Fibroblast of the aortic adventitia (primary cell): ENCODE measurements around the gene ABCC3. TPM values are rescaled to one million over a fixed set of nuclear protein-coding genes. Genes with fewer than 3 reads are reported as not detected.

Experiments
- DNase-seq: peaks from one replicate; pipeline ENCODE4 v3.0.0-alpha.2; 2010; ENCODE audit warnings: low read depth
- H3K4me3 ChIP-seq: 2 replicates; pipeline ENCODE4 v1.5.1; 2011; ENCODE audit warnings: low read depth, mild to moderate bottlenecking, control low read depth, low read length, moderate library complexity
- CTCF ChIP-seq: IDR thresholded peaks from 2 replicates; pipeline ENCODE4 v1.5.1; 2011; ENCODE audit warnings: mild to moderate bottlenecking, low read length, control low read depth, inconsistent platforms; ENCODE audit not compliant: insufficient read depth
- total RNA-seq: library from RNA; depleted of rRNA; stranded (reverse); fragments of >200 nt; gene quantifications from 2 replicates; pipeline ENCODE4 v1.2.3, GENCODE V29; 2012; ENCODE audit warnings: low replicate concordance

Gene ABCC3
- total RNA-seq, 1 donor = 12.5 TPM

- H3K4me3 ChIP-seq = no peak overlapping the region
- no peak for DNase-seq
- TF ChIP-seq CTCF = no peak
These were observed 17.0 kb downstream of the ABCC3 start for GRCh38 chr17:50651661-50652060.

DNA sequence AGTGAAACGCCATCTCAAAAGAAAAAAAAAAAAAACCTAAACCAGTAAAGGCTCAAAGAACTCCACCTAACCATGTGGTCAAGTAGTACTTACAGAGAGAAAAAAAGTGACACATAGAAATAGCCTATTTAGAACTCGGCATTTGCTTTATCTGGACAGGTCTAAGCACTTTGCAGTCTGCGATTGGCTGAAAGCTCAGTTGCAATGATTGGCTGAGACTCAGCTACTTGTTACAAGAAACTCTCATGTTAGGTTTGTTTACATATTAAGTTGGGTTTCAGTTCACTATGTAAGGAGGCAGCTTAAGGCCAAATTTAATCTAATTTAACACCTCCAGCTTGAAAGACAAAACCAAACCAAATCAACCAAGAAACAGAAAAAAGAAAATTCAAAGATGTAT is 19.1 kb downstream of the ABCC3 start:
- H3K4me3 ChIP-seq = no peak overlapping the region
- TF ChIP-seq CTCF = no peak
- DNase-seq = no peak

DNA sequence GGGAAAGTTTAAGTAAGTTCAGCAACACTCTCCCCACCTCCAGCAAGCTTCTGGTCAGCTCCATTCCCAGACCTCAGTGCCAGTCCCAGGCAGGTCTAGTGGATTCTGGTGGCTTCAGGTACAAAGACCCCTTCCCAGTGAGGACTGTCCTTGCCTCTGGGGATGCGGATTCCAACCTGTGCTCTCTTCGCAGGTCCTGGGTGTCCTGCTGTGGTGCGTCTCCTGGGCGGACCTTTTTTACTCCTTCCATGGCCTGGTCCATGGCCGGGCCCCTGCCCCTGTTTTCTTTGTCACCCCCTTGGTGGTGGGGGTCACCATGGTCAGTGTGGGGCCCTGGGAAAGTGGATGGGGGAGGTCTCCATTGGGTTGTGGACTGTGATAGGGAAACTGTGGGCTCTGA is 21.8 kb downstream of the ABCC3 start:
- no peak for TF ChIP-seq CTCF
- DNase-seq = no peak
- no peak overlapping the region for H3K4me3 ChIP-seq

- TF ChIP-seq CTCF = no peak
- no peak for DNase-seq
- H3K4me3 ChIP-seq = no peak overlapping the region
These were observed 22.4 kb downstream of the ABCC3 start for GRCh38 chr17:50657054-50657453.

- TF ChIP-seq CTCF = no peak
- H3K4me3 ChIP-seq = no peak overlapping the region
- no peak for DNase-seq
These were observed 22.9 kb downstream of the ABCC3 start for GRCh38 chr17:50657627-50658026.

DNA sequence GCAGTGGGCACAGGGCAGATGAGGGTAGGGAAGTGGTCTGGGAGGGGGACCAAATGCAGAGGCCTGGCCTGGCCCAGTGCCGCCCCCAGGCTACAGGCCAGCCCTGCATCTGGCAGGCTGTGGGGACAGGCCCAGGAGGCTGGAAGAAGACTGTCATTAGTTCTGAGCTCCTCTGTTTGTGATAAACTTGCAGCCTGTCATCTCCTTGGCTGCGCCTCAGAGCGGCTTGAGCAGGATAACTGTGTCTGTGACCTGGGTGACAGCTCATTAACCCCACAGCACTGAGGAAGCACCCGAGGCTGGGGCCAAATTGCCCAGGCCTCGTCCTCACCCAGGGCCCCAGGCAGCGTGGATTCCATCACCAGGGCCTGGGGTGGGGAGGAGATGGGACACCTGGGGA is 23.9 kb downstream of the ABCC3 start:
- no peak for TF ChIP-seq CTCF
- no peak overlapping the region for H3K4me3 ChIP-seq
- no peak for DNase-seq

DNA sequence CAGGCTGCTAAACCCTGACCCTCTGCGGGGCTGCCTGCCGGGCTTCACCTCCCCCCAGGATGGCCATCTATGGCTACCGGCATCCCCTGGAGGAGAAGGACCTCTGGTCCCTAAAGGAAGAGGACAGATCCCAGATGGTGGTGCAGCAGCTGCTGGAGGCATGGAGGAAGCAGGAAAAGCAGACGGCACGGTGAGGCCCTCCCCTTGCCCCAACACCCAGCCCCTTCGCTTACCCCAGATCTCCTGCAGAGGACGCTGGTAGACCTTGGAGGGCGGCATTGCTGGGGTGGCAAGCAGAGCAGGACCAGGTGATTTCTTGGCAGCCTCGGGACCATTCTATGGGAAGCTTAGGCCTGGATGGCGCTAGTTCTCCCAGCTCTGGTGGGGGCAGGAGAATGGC is 24.5 kb downstream of the ABCC3 start:
- no peak overlapping the region for H3K4me3 ChIP-seq
- no peak for TF ChIP-seq CTCF
- no peak for DNase-seq
